HCT116 (cell line): Measurements from ENCODE around the gene NAALADL2. TPM values are rescaled to one million over a fixed set of nuclear protein-coding genes. Genes with fewer than 3 reads are reported as not detected.

Experiments used
- ATAC-seq: fragments of 200-7000 bp; cut with Tn5 transposase; 2 replicates; pipeline ENCODE4 v1.9.1; 2020; ENCODE audit warnings: mild to moderate bottlenecking, moderate library complexity
- BruUV-seq: library from RNA; stranded (reverse); fragments of 400-500 nt; replicated peaks from 2 replicates; lab custom pipeline; 2021; lab: Mats Ljungman, UMichigan
- CTCF ChIA-PET: fragments of 300-600 bp; sonication (Branson Sonifier 250); formaldehyde crosslinking; loops from one replicate; lab custom pipeline; 2021; ENCODE audit warnings: antibody characterized with exemption; lab: Charles Lee
- POLR2A ChIA-PET: fragments of 300-600, 350-600 bp; sonication (Branson Sonifier 250); formaldehyde crosslinking; loops from one replicate; lab custom pipeline; 2021; ENCODE audit warnings: antibody characterized with exemption; lab: Charles Lee
- RAD21 ChIA-PET, 2 experiments: fragments of 300-600 bp; sonication (Branson Sonifier 250); formaldehyde crosslinking; loops; one replicate each; lab custom pipeline; 2023; ENCODE audit warnings: low total read pairs in 2 of 2; ENCODE audit not compliant: uncharacterized antibody in 2 of 2, unreplicated experiment in 2 of 2, low non-redundant PET in 1 of 2; lab: Charles Lee
- DNase-seq: peaks from one replicate; pipeline ENCODE4 v3.0.0-alpha.2; 2010; ENCODE audit warnings: low read depth, low spot score
- H2AFZ ChIP-seq: fragments of 200-600 bp; shearing (Covaris generic), sonication (generic); 2 replicates; pipeline ENCODE4 v1.6.1; 2017; ENCODE audit warnings: low read depth, mixed run types, mixed read lengths, antibody characterized with exemption, low read length; ENCODE audit not compliant: poor library complexity, severe bottlenecking
- H3K27ac ChIP-seq: 2 replicates; pipeline ENCODE4 v1.5.1; 2012; ENCODE audit warnings: low read depth, low read length
- H3K27me3 ChIP-seq: fragments of 200-600 bp; sonication (generic); 2 replicates; pipeline ENCODE4 v1.6.1; 2016; ENCODE audit warnings: mixed run types, low read length, mixed read lengths; ENCODE audit not compliant: insufficient read depth
- H3K36me3 ChIP-seq, 2 experiments: fragments of 200-500 bp in 1 of 2; fragments of 200-600 bp in 1 of 2; sonication (Bioruptor generic) in 1 of 2; sonication (generic) in 1 of 2; 2 replicates each; pipeline versions ENCODE4 v1.5.1 to v1.6.1; 2014 to 2016; ENCODE audit warnings: low read length in 2 of 2, inconsistent platforms in 1 of 2, mixed read lengths in 1 of 2, mixed run types in 1 of 2; ENCODE audit not compliant: insufficient read depth in 2 of 2, control insufficient read depth in 1 of 2
- H3K4me1 ChIP-seq, 2 experiments: fragments of 200-600 bp in 1 of 2; sonication (generic) in 1 of 2; 2 replicates each; pipeline versions ENCODE4 v1.5.1 to v1.6.1; 2012 to 2017; ENCODE audit warnings: low read length in 2 of 2, inconsistent platforms in 1 of 2, mild to moderate bottlenecking in 1 of 2, mixed read lengths in 1 of 2, mixed run types in 1 of 2, moderate library complexity in 1 of 2; ENCODE audit not compliant: insufficient read depth in 2 of 2, control insufficient read depth in 1 of 2
- H3K4me2 ChIP-seq: fragments of 200-600 bp; sonication (generic); 2 replicates; pipeline ENCODE4 v1.6.1; 2017; ENCODE audit warnings: mixed run types, low read length, mixed read lengths
- H3K4me3 ChIP-seq, 2 experiments: fragments of 200-600 bp in 1 of 2; sonication (generic) in 1 of 2; replicated peaks in 1 of 2; 2 replicates each; pipeline ENCODE4 v1.5.1; 2011 to 2016; ENCODE audit warnings: low read length in 2 of 2, control low read depth in 1 of 2, low read depth in 1 of 2, mild to moderate bottlenecking in 1 of 2, mixed read lengths in 1 of 2, mixed run types in 1 of 2
- H3K79me2 ChIP-seq: fragments of 200-600 bp; sonication (generic); 2 replicates; pipeline ENCODE4 v1.6.1; 2017; ENCODE audit warnings: mild to moderate bottlenecking, mixed run types, low read length, moderate library complexity, mixed read lengths; ENCODE audit not compliant: insufficient read depth
- H3K9ac ChIP-seq: fragments of 200-600 bp; sonication (generic); 2 replicates; pipeline ENCODE4 v1.6.1; 2016; ENCODE audit warnings: low read length, mixed read lengths
- H3K9me2 ChIP-seq: fragments of 200-600 bp; sonication (generic), shearing (Covaris generic); 2 replicates; pipeline ENCODE4 v1.6.1; 2017; ENCODE audit warnings: mixed run types, mild to moderate bottlenecking, moderate library complexity; ENCODE audit not compliant: insufficient read depth
- H3K9me3 ChIP-seq, 2 experiments: fragments of 200-500 bp in 1 of 2; fragments of 200-600 bp in 1 of 2; sonication (Bioruptor generic) in 1 of 2; sonication (generic) in 1 of 2; 2 replicates each; pipeline ENCODE4 v1.6.1; 2014 to 2017; ENCODE audit warnings: low read length in 2 of 2, mixed read lengths in 2 of 2, inconsistent platforms in 1 of 2, low read depth in 1 of 2, mild to moderate bottlenecking in 1 of 2, mixed run types in 1 of 2, moderate library complexity in 1 of 2; ENCODE audit not compliant: control insufficient read depth in 1 of 2, insufficient read depth in 1 of 2
- H4K20me1 ChIP-seq: fragments of 200-600 bp; sonication (generic), shearing (Covaris generic); 2 replicates; pipeline ENCODE4 v1.6.1; 2017; ENCODE audit warnings: mixed run types, mild to moderate bottlenecking, moderate library complexity; ENCODE audit not compliant: insufficient read depth
- CBX3 ChIP-seq: IDR thresholded peaks from 2 replicates; pipeline ENCODE4 v1.6.1; 2012; ENCODE audit warnings: low read depth
- CEBPB ChIP-seq: IDR thresholded peaks from 2 replicates; pipeline ENCODE4 v1.6.1; 2012; ENCODE audit warnings: low read depth
- CTCF ChIP-seq, 3 experiments: fragments of 200-600 bp in 1 of 3; sonication (generic) in 1 of 3; IDR thresholded peaks in 2 of 3; conservative IDR thresholded peaks in 1 of 3; 2 replicates each; pipeline ENCODE4 v1.5.1; 2012 to 2017; ENCODE audit warnings: low read depth in 2 of 3, low read length in 2 of 3, antibody characterized with exemption in 1 of 3, borderline replicate concordance in 1 of 3, control low read depth in 1 of 3, mild to moderate bottlenecking in 1 of 3, mixed read lengths in 1 of 3, mixed run types in 1 of 3, moderate library complexity in 1 of 3; ENCODE audit not compliant: insufficient read depth in 1 of 3
- EGR1 ChIP-seq: IDR thresholded peaks from 2 replicates; pipeline ENCODE4 v1.6.1; 2012; ENCODE audit warnings: low read depth
- ELF1 ChIP-seq: IDR thresholded peaks from 2 replicates; pipeline ENCODE4 v1.6.1; 2012; ENCODE audit warnings: low read depth, borderline replicate concordance
- EZH2 ChIP-seq: fragments of 200-600 bp; sonication (generic); IDR thresholded peaks from 2 replicates; pipeline ENCODE4 v1.6.1; 2017; ENCODE audit warnings: antibody characterized with exemption, mixed run types
- EZH2phosphoT487 ChIP-seq: fragments of 200-600 bp; IDR thresholded peaks from 2 replicates; pipeline ENCODE4 v1.6.1; 2018; ENCODE audit warnings: antibody characterized with exemption, borderline replicate concordance
- FOSL1 ChIP-seq: IDR thresholded peaks from 2 replicates; pipeline ENCODE4 v1.6.1; 2012; ENCODE audit warnings: low read depth
- JUND ChIP-seq: IDR thresholded peaks from 2 replicates; pipeline ENCODE4 v1.6.1; 2012
- POLR2A ChIP-seq: IDR thresholded peaks from 2 replicates; pipeline ENCODE4 v1.7.0; 2011; ENCODE audit warnings: borderline replicate concordance; ENCODE audit not compliant: insufficient read depth, insufficient read length; ENCODE audit errors: extremely low read depth
- POLR2AphosphoS5 ChIP-seq: IDR thresholded peaks from 2 replicates; pipeline ENCODE4 v1.6.1; 2011; ENCODE audit warnings: mild to moderate bottlenecking, low read depth, low read length, moderate library complexity
- RAD21 ChIP-seq: IDR thresholded peaks from 2 replicates; pipeline ENCODE4 v1.6.1; 2012; ENCODE audit warnings: low read depth, mild to moderate bottlenecking
- REST ChIP-seq: IDR thresholded peaks from 2 replicates; pipeline ENCODE4 v1.6.1; 2012; ENCODE audit warnings: low read depth
- SP1 ChIP-seq: IDR thresholded peaks from 2 replicates; pipeline ENCODE4 v1.6.1; 2012; ENCODE audit warnings: low read depth
- SRF ChIP-seq: IDR thresholded peaks from 2 replicates; pipeline ENCODE4 v1.6.1; 2012; ENCODE audit warnings: low read depth
- TCF7L2 ChIP-seq: IDR thresholded peaks from 2 replicates; pipeline ENCODE4 v1.7.0; 2011; ENCODE audit warnings: borderline replicate concordance, inconsistent platforms; ENCODE audit not compliant: insufficient read depth, insufficient read length; ENCODE audit errors: extremely low read depth
- YY1 ChIP-seq: IDR thresholded peaks from 2 replicates; pipeline ENCODE4 v1.6.1; 2011; ENCODE audit warnings: low read length, low read depth, moderate library complexity, mild to moderate bottlenecking; ENCODE audit not compliant: insufficient replicate concordance; ENCODE audit errors: extremely low read depth
- ZFX ChIP-seq: fragments of 450-650 bp; IDR thresholded peaks from 2 replicates; pipeline ENCODE4 v1.6.1; 2017
- ZNF274 ChIP-seq: fragments of 200-500 bp; sonication (Bioruptor generic); IDR thresholded peaks from 2 replicates; pipeline ENCODE4 v1.6.1; 2014; ENCODE audit warnings: mild to moderate bottlenecking, low read depth, low read length, inconsistent platforms
- intact Hi-C: fragments of 100-400 bp; cut with micrococcal nuclease; formaldehyde crosslinking; loops from 2 replicates; pipeline ENCODE4 v1.10.0; 2022
- total RNA-seq: library from RNA; stranded (reverse); gene quantifications from one replicate; pipeline ENCODE4 v1.2.1, GENCODE V29; 2021; ENCODE audit not compliant: unreplicated experiment
- TF ChIP-seq, protein P1 (sequence below): IDR thresholded peaks from 2 replicates; pipeline ENCODE4 v1.6.1; 2012
- TF ChIP-seq, protein P2 (sequence below): IDR thresholded peaks from 2 replicates; pipeline ENCODE4 v1.6.1; 2012

The NAALADL2 gene
- total RNA-seq, 1 experiment from 2014 or later: 2.9 TPM

DNA sequence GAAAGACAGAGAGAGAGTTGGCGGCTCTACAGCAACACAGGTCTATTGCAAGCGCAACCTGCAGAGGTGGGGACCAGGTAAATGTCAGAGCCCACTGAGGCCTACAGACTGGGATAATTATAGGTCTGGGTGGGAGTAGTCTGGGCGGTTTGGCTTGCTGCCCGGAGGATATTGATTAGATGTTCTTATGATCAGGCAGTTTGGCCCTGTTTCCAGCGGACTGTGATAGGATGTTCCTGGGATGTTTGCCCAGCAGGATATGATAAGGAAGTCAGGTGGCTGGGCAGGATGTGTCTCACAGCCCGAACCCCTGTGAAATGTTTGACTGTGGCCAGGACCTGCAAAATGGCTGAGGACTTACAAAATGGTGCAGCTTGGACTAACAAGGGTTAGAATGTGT lies 364.9 kb downstream of the NAALADL2 start:
- no peak overlapping the region for H3K4me3 ChIP-seq
- H4K20me1 ChIP-seq: no peaks in the 10 kb centered on the region
- RAD21 ChIA-PET: no interaction called here
- no peaks in the 10 kb centered on the region for H3K79me2 ChIP-seq
- H3K9me3 ChIP-seq: no peaks in the 10 kb centered on the region
- 0 out of 2 replicates have a peak, but pooled peaks have one; percentile 30 for TF ChIP-seq SP1
- TF ChIP-seq FOSL1: no peak
- no peak for TF ChIP-seq ELF1
- TF ChIP-seq POLR2A: no peak
- TF ChIP-seq EGR1: 0 out of 2 replicates have a peak, but pooled peaks have one; percentile 19
- TF ChIP-seq JUND: no peak
- TF ChIP-seq ZFX: no peak
- peak; percentile 67 for TF ChIP-seq YY1
- peak; percentile 61; the same call in 1 of the 2 replicates for TF ChIP-seq CBX3
- no peak for TF ChIP-seq RAD21
- TF ChIP-seq CEBPB: no peak
- no peak for TF ChIP-seq POLR2AphosphoS5
- TF ChIP-seq REST: no peak
- TF ChIP-seq CTCF (IDR thresholded peaks at IDR 0.05 in 2 of 3, conservative IDR thresholded peaks at IDR 0.05 in 1 of 3; ENCODE audit: borderline replicate concordance in 1 of 3, insufficient read depth in 1 of 3, low read depth in 2 of 3, low read length in 2 of 3): no peak
- TF ChIP-seq ZNF274: no peak
- TF ChIP-seq, protein P1, sequence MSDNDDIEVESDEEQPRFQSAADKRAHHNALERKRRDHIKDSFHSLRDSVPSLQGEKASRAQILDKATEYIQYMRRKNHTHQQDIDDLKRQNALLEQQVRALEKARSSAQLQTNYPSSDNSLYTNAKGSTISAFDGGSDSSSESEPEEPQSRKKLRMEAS: no peak
- no peak for TF ChIP-seq SRF
- TF ChIP-seq EZH2: no peak
- TF ChIP-seq TCF7L2: no peak
- no peak for TF ChIP-seq EZH2phosphoT487
- TF ChIP-seq, protein P2, sequence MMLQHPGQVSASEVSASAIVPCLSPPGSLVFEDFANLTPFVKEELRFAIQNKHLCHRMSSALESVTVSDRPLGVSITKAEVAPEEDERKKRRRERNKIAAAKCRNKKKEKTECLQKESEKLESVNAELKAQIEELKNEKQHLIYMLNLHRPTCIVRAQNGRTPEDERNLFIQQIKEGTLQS: no peak
- TF ChIP-seq, all 23 proteins: peak for 4
- H3K4me2 ChIP-seq: no peak overlapping the region; the same call in 1 of the 2 replicates
- no TSS peak for BruUV-seq
- CTCF ChIA-PET: no interaction called here
- no peak overlapping the region for H3K9ac ChIP-seq
- no peaks in the 10 kb centered on the region for H3K36me3 ChIP-seq
- peak; percentile 57 for ATAC-seq
- POLR2A ChIA-PET: no interaction called here
- no peak overlapping the region for H3K27ac ChIP-seq
- H2AFZ ChIP-seq: peak overlapping the region; percentile 55
- intact Hi-C loops: no loop called here
- peak; percentile 15 for DNase-seq
- H3K4me1 ChIP-seq: peaks cover 5 to 7% of the 10 kb centered on the region in 2 experiments; a peak in 3 of 4 replicates
- H3K9me2 ChIP-seq: no peaks in the 10 kb centered on the region
- no peaks in the 10 kb centered on the region for H3K27me3 ChIP-seq
